ENCODE data around the gene RFTN1.

GRCh38 chr3:16447135-16447534, 66.4 kb downstream of the RFTN1 start:
- TF ChIP-seq CTCF (conservative IDR thresholded peaks at IDR 0.05; ENCODE audit: low read depth in 2 of 2): no peak
- TF ChIP-seq EZH2 (IDR thresholded peaks at IDR 0.05; ENCODE audit: low read depth, unreplicated experiment): no peak
- no peak for TF ChIP-seq POLR2AphosphoS5 (IDR thresholded peaks at IDR 0.05; ENCODE audit: low read depth)
- TF ChIP-seq ZNF114 (CRISPR knock-in tag; IDR thresholded peaks at IDR 0.05): no peak
- no peak for TF ChIP-seq REST (IDR thresholded peaks at IDR 0.05; ENCODE audit: unreplicated experiment)
- no peak for TF ChIP-seq EZH2phosphoT487 (IDR thresholded peaks at IDR 0.05; ENCODE audit: unreplicated experiment)
- no peak for TF ChIP-seq STAT1 (IDR thresholded peaks at IDR 0.05; ENCODE audit: unreplicated experiment)
- TF ChIP-seq CREB1 (CRISPR knock-in tag; IDR thresholded peaks at IDR 0.05; ENCODE audit: low read depth): no peak
- TF ChIP-seq ZNF462 (CRISPR knock-in tag; IDR thresholded peaks at IDR 0.05): no peak

Data from GM23338 (cell line).